Endothelial cell of umbilical vein (primary cell): ENCODE measurements around the gene MED27. TPM values are rescaled to one million over a fixed set of nuclear protein-coding genes. Genes with fewer than 3 reads are reported as not detected.

Source experiments
- BruUV-seq: library from RNA; stranded (reverse); fragments of 400-500 nt; replicated peaks from 2 replicates; lab custom pipeline; 2021; lab: Mats Ljungman, UMichigan
- CTCF ChIA-PET: fragments of 300-600, 350-600 bp; sonication (Branson Sonifier 250); formaldehyde crosslinking; loops from one replicate; lab custom pipeline; 2021; ENCODE audit warnings: antibody characterized with exemption, inconsistent platforms; lab: Charles Lee
- POLR2A ChIA-PET: fragments of 300-600, 350-600 bp; sonication (Branson Sonifier 250); formaldehyde crosslinking; loops from one replicate; lab custom pipeline; 2021; ENCODE audit warnings: antibody characterized with exemption, inconsistent platforms; lab: Charles Lee
- DNase-seq: peaks from one replicate; pipeline ENCODE4 v3.0.0-alpha.2; 2011; ENCODE audit warnings: low read depth, low spot score
- FAIRE-seq: peaks from 2 replicates; lab custom pipeline; 2011; peaks lifted over from hg19 to GRCh38; lab: Jason Lieb, UNC
- H2AFZ ChIP-seq: 2 replicates; pipeline ENCODE4 v1.6.0; 2012; ENCODE audit warnings: low read depth, low read length, control low read depth, inconsistent platforms
- H3K27ac ChIP-seq: 2 replicates; pipeline ENCODE4 v1.5.1; 2011; ENCODE audit warnings: low read depth, mild to moderate bottlenecking, control low read depth, low read length, moderate library complexity; ENCODE audit not compliant: insufficient read depth
- H3K27me3 ChIP-seq, 2 experiments: 2 replicates each; pipeline versions ENCODE4 v1.6.0 to v1.6.1; 2011; ENCODE audit warnings: low read length in 2 of 2, mixed read lengths in 1 of 2; ENCODE audit not compliant: control insufficient read depth in 2 of 2, insufficient read depth in 2 of 2
- H3K36me3 ChIP-seq, 2 experiments: 2 replicates in 1 of 2; 3 replicates in 1 of 2; pipeline ENCODE4 v1.5.1; 2011; ENCODE audit warnings: low read length in 2 of 2, mild to moderate bottlenecking in 1 of 2, moderate library complexity in 1 of 2; ENCODE audit not compliant: control insufficient read depth in 2 of 2, insufficient read depth in 2 of 2; ENCODE audit errors: extremely low read depth in 1 of 2
- H3K4me1 ChIP-seq: 3 replicates; pipeline ENCODE4 v1.5.1; 2011; ENCODE audit warnings: mild to moderate bottlenecking, low read length; ENCODE audit not compliant: control insufficient read depth, insufficient read depth; ENCODE audit errors: extremely low read depth
- H3K4me2 ChIP-seq: 2 replicates; pipeline ENCODE4 v1.6.1; 2011; ENCODE audit warnings: low read length, control low read depth, mixed read lengths; ENCODE audit not compliant: insufficient read depth
- H3K4me3 ChIP-seq, 3 experiments: fragments of 200-600 bp in 1 of 3; sonication (generic), shearing (Covaris generic) in 1 of 3; replicated peaks in 1 of 3; 2 replicates each; pipeline ENCODE4 v1.5.1; 2011 to 2016; ENCODE audit warnings: control low read depth in 3 of 3, low read length in 3 of 3, mild to moderate bottlenecking in 2 of 3, inconsistent platforms in 1 of 3, low read depth in 1 of 3, moderate library complexity in 1 of 3; ENCODE audit not compliant: insufficient read depth in 1 of 3
- H3K79me2 ChIP-seq: 2 replicates; pipeline ENCODE4 v1.6.0; 2012; ENCODE audit warnings: low read length, inconsistent platforms; ENCODE audit not compliant: control insufficient read depth, insufficient read depth
- H3K9ac ChIP-seq: replicated peaks from 2 replicates; pipeline ENCODE3; 2011; ENCODE audit warnings: low read length, control low read depth; ENCODE audit not compliant: insufficient read depth; ENCODE audit errors: extremely low read depth
- H3K9me1 ChIP-seq: replicated peaks from 3 replicates; pipeline ENCODE4 v1.6.0; 2011; ENCODE audit warnings: mild to moderate bottlenecking, low read length; ENCODE audit not compliant: control insufficient read depth, insufficient read depth; ENCODE audit errors: extremely low read depth
- H3K9me3 ChIP-seq: replicated peaks from 2 replicates; pipeline ENCODE4 v1.5.1; 2012; ENCODE audit warnings: low read length, inconsistent platforms; ENCODE audit not compliant: control insufficient read depth, insufficient read depth
- H4K20me1 ChIP-seq: replicated peaks from 2 replicates; pipeline ENCODE3; 2011; ENCODE audit warnings: mild to moderate bottlenecking, low read length; ENCODE audit not compliant: control insufficient read depth, insufficient read depth; ENCODE audit errors: extremely low read depth
- CTCF ChIP-seq, 2 donors: IDR thresholded peaks; 1 replicate in 1 of 2; 2 replicates in 1 of 2; pipeline ENCODE4 v1.5.1; 2011; ENCODE audit warnings: low read length in 2 of 2, mild to moderate bottlenecking in 2 of 2, moderate library complexity in 2 of 2, control low read depth in 1 of 2, inconsistent platforms in 1 of 2, low read depth in 1 of 2; ENCODE audit not compliant: insufficient read depth in 1 of 2; ENCODE audit errors: extremely low read depth in 1 of 2
- EZH2 ChIP-seq: IDR thresholded peaks from 2 replicates; pipeline ENCODE4 v1.6.1; 2012; ENCODE audit warnings: borderline replicate concordance, low read depth, mild to moderate bottlenecking, moderate library complexity, low read length, inconsistent platforms; ENCODE audit not compliant: severe bottlenecking
- FOS ChIP-seq: IDR thresholded peaks from 2 replicates; pipeline ENCODE4 v1.6.1; 2011; ENCODE audit warnings: mild to moderate bottlenecking, low read length, moderate library complexity, borderline replicate concordance; ENCODE audit not compliant: insufficient read depth
- GATA2 ChIP-seq: IDR thresholded peaks from 2 replicates; pipeline ENCODE4 v1.7.0; 2011; ENCODE audit warnings: low read depth, mild to moderate bottlenecking, moderate library complexity, mixed read lengths, low read length; ENCODE audit not compliant: insufficient read length, insufficient read depth
- JUN ChIP-seq: IDR thresholded peaks from 2 replicates; pipeline ENCODE4 v1.6.1; 2011; ENCODE audit warnings: borderline replicate concordance, low read depth; ENCODE audit not compliant: insufficient read length, insufficient read depth
- MAX ChIP-seq: IDR thresholded peaks from 2 replicates; pipeline ENCODE4 v1.6.1; 2011; ENCODE audit not compliant: insufficient read depth, insufficient read length
- MYC ChIP-seq: IDR thresholded peaks from one replicate; pipeline ENCODE4 v1.6.1; 2011; ENCODE audit warnings: mild to moderate bottlenecking, low read depth, low read length
- POLR2A ChIP-seq: IDR thresholded peaks from 2 replicates; pipeline ENCODE4 v1.6.1; 2012; ENCODE audit warnings: low read depth, mild to moderate bottlenecking, control low read depth, low read length
- POLR2AphosphoS5 ChIP-seq: IDR thresholded peaks from 2 replicates; pipeline ENCODE4 v1.6.1; 2012; ENCODE audit warnings: low read depth, mild to moderate bottlenecking, control low read depth, low read length, moderate library complexity; ENCODE audit not compliant: insufficient read depth
- dilution Hi-C: fragments of 300-500 bp; cut with MboI; formaldehyde crosslinking; loops from one replicate; pipeline ENCODE4 v1.15.0; 2019; ENCODE audit warnings: low sequenced_read_pairs; ENCODE audit not compliant: extremely low pct_ligation_motif_present
- intact Hi-C: fragments of 100-400 bp; cut with micrococcal nuclease; formaldehyde crosslinking; loops from one replicate; pipeline ENCODE4 v1.10.0; 2022
- polyA plus RNA-seq, 4 experiments: library from polyadenylated mRNA; depleted of rRNA in 3 of 4; stranded (reverse) in 3 of 4; unstranded in 1 of 4; fragments of >200 nt; gene quantifications; 2 replicates each; pipeline versions ENCODE4 v1.2.1 to v1.2.3, GENCODE V29; 2011 to 2012; ENCODE audit warnings: missing spikeins in 1 of 4
- total RNA-seq: library from RNA; stranded (reverse); gene quantifications from 2 replicates; pipeline ENCODE4 v1.2.3, GENCODE V29; 2021

MED27 gene
- total and polyA plus RNA-seq, 2 donors (not counting 3 experiments of a cell fraction or from before 2014, with no cell fraction given) = 27.9 to 47.8 TPM

GRCh38 chr9:131823701-131824146 is 255.9 kb downstream of the MED27 start:
- Histone ChIP-seq H4K20me1 (no peaks in the 10 kb centered on the region), H3K79me2 (no peaks in the 10 kb centered on the region), H3K9ac (no peak overlapping the region), H3K9me1 (no peaks in the 10 kb centered on the region), H3K36me3 (no peaks in the 10 kb centered on the region), H3K27ac (no peak overlapping the region), H3K4me1 (no peaks in the 10 kb centered on the region), H3K4me2 (no peak overlapping the region), H3K4me3 (no peak overlapping the region), H3K9me3 (no peaks in the 10 kb centered on the region), H2AFZ (no peak overlapping the region), H3K27me3 (peaks cover 0 to 8% of the 10 kb centered on the region in 2 experiments)
- FAIRE-seq (no peak), DNase-seq (no peak)
- dilution Hi-C loops = loop anchor here (25.0 kb wide), 1 partner anchor 289 kb away; no protein-coding TSS in a partner anchor
- no peak for TF ChIP-seq POLR2A
- TF ChIP-seq MYC = no peak
- TF ChIP-seq EZH2 = no peak
- no peak for TF ChIP-seq FOS
- no peak for TF ChIP-seq MAX
- no peak for TF ChIP-seq JUN
- no peak for TF ChIP-seq POLR2AphosphoS5
- no peak for TF ChIP-seq CTCF (IDR thresholded peaks at IDR 0.05; ENCODE audit: extremely low read depth in 1 of 2, insufficient read depth in 1 of 2, low read depth in 1 of 2, low read length in 2 of 2)
- no peak for TF ChIP-seq GATA2
- ChIA-PET CTCF (no interaction called here), POLR2A (no interaction called here)
- intact Hi-C loops = no loop called here
- no TSS peak for BruUV-seq
